ENCODE data around the gene RELT.

- TF ChIP-seq CTCF (conservative IDR thresholded peaks at IDR 0.05) (no peak), ZFX (IDR thresholded peaks at IDR 0.05) (no peak)
Measured at GRCh38 chr11:73382747-73383146, 6.5 kb downstream of the RELT start.

Data from C4-2B (cell line).